Activated CD8-positive, alpha-beta T cell treated with anti-CD3 and anti-CD28 coated beads, Interleukin-2, amount 10 ng/mL, durations not matched to agents 7 days and 5 days (primary cell): ENCODE data around the gene MPO. TPM values are rescaled to one million over a fixed set of nuclear protein-coding genes. Genes with fewer than 3 reads are reported as not detected.
A peak's percentile ranks its signal among the peaks of the same experiment; 100 is the strongest.

Source experiments
- ATAC-seq: fragments of 150-1000 bp; cut with Tn5 transposase; one replicate; pipeline ENCODE4 v1.10.0; 2021; ENCODE audit warnings: moderate library complexity
- CTCF ChIA-PET: fragments of 350-600 bp; sonication (Branson Sonifier 250); formaldehyde crosslinking; loops from one replicate; lab custom pipeline; 2021; ENCODE audit warnings: antibody characterized with exemption; lab: Charles Lee
- POLR2A ChIA-PET: fragments of 350-600 bp; sonication (Branson Sonifier 250); formaldehyde crosslinking; loops from one replicate; lab custom pipeline; 2021; ENCODE audit warnings: antibody characterized with exemption; lab: Charles Lee
- DNase-seq: peaks from one replicate; pipeline ENCODE4 v3.0.0-alpha.2; 2020
- H3K27ac Mint-ChIP-seq: one replicate; pipeline ENCODE4 v1.8.0; 2021; ENCODE audit warnings: mild to moderate bottlenecking, mixed read lengths
- H3K27me3 Mint-ChIP-seq: one replicate; pipeline ENCODE4 v1.8.0; 2021; ENCODE audit warnings: low read depth, mixed read lengths
- H3K36me3 Mint-ChIP-seq: one replicate; pipeline ENCODE4 v1.8.0; 2021; ENCODE audit warnings: low read depth, mixed read lengths
- H3K4me1 Mint-ChIP-seq: one replicate; pipeline ENCODE4 v1.8.0; 2021; ENCODE audit warnings: low read depth, mixed read lengths
- H3K4me3 Mint-ChIP-seq: one replicate; pipeline ENCODE4 v1.8.0; 2021; ENCODE audit warnings: mild to moderate bottlenecking, mixed read lengths
- H3K9me3 Mint-ChIP-seq: one replicate; pipeline ENCODE4 v1.8.0; 2022; ENCODE audit warnings: mixed read lengths; ENCODE audit not compliant: insufficient read depth
- total RNA-seq, 2 experiments: library from RNA; stranded (reverse); gene quantifications; one replicate each; pipeline ENCODE4 v1.2.3, GENCODE V29; 2021

The MPO gene
- total RNA-seq, 2 experiments from 2014 or later: not detected

DNA sequence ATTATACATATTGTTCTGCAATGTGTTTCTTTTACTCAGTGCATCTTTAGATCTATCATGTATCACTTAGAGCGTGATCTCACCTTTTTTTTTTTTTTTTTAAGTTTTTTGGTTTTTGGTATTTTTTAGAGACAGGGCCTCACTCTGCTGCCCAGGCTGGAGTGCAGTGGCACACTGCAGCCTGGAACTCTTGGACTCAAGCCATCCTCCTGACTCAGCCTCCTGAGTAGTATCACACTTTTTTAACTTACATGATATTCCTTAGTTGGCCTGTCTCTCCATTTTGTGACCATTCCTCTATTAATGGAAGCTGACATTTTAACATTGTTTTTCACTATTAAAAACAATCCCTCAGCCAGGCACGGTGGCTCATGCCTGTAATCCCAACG, 4.7 kb upstream of the MPO start:
- Mint-ChIP-seq H3K27ac (no peak overlapping the region), H3K27me3 (peaks cover 7% of the 10 kb centered on the region), H3K9me3 (no peaks in the 10 kb centered on the region), H3K4me1 (no peaks in the 10 kb centered on the region), H3K4me3 (no peak overlapping the region), H3K36me3 (no peaks in the 10 kb centered on the region)
- ChIA-PET CTCF (no interaction called here), POLR2A (no interaction called here)
- DNase-seq (no peak), ATAC-seq (no peak)

DNA sequence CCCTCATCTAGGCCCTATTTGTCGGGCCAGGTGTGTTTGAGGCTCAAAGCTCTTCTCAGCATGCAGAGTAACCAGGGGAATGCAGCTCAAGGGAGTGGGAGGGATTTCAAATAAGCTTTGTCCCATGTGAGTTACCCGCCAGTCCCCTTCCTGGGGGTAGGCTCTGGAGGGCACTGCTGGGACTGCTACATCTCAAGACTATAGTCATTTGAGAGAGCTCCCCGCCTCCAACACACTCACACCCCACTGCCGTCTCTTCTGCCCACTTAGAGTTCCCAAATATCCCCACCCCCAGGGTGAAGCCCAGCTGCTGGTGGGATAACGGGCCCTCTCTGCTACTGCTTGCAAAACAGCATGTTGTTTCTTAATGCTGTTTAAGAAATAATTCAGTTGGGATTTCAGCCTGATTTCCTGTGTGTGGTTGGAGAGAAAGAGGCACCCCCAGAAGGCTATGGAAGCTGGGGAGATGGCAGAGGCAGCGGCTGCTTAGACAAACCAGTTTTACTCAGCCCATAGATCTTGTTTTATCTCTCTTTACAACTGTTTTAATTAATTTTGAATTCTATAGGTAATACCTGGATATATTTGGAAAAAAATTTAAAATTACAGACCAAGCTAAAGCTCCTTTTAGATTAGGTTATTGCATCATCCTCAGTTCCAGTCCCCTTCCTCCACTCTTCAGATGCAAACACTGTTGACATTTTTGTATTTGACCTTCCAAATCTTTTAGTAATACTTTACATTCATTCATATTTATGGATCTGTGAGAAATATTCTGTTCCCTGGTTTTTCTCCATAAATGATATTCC, 4.1 kb upstream of the MPO start:
- Mint-ChIP-seq H3K27ac (no peak overlapping the region), H3K27me3 (peaks cover 4% of the 10 kb centered on the region), H3K9me3 (no peaks in the 10 kb centered on the region), H3K36me3 (no peaks in the 10 kb centered on the region), H3K4me1 (peaks cover 2% of the 10 kb centered on the region), H3K4me3 (no peak overlapping the region)
- ChIA-PET CTCF (interaction anchor here (1.4 kb wide), 1 partner anchor 19 kb away, joined by 3 read pairs; no protein-coding TSS in a partner anchor), POLR2A (interaction anchor here (1.2 kb wide), 1 partner anchor 347 kb away, joined by 3 read pairs; no protein-coding TSS in a partner anchor)
- DNase-seq (peak; percentile 11), ATAC-seq (no peak)

DNA sequence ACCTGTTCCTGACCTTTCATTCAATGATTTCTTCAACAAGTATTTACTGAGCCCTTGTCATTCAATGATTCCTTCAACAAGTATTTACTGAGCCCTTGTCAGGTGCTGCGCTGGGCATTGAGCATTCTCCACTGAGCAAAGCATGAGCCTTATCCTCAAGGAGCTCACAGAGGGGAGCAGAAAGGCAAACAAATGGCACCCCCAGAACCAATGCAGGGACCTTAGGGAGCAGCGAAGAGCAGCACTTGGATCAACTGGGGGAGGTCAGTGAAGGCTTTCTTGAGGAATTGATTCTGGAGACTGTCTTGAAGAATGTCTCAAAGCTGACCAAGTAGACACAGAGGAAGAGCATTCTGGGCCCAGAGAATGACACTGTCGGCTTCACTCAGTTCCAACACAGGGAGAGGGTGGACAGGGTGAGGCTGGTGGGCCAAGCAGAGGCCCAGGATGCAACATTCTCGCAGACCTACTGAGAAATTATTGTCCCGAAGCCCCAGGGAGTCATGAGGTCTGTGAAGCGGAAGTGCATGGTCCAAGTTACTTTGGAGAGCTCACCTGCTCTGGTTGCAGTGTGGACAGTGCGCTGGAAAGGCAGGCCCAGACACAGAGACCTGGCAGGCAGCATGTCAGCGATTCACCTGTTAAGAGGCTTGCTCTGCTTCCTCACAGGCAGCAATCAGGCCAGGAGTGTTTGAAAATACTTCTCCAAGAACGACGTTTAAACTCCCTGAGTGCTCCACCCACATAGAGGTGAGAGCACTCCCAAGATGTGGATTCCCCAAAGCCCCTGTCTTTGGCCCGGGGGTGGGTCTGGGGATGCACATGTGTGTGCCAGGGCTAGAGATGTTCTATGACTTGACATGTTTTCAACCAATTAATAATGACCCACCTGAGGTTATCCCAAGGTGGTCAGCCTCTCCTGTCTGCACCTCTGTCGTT, 3.2 kb upstream of the MPO start:
- POLR2A ChIA-PET: interaction anchor here (1.2 kb wide), 1 partner anchor 348 kb away, joined by 3 read pairs; no protein-coding TSS in a partner anchor
- DNase-seq (no peak), ATAC-seq (no peak)
- Mint-ChIP-seq H3K27me3 (peaks cover 8% of the 10 kb centered on the region), H3K27ac (no peak overlapping the region), H3K9me3 (no peaks in the 10 kb centered on the region), H3K4me3 (no peak overlapping the region), H3K4me1 (peaks cover 6% of the 10 kb centered on the region), H3K36me3 (no peaks in the 10 kb centered on the region)
- CTCF ChIA-PET: interaction anchor here (1.4 kb wide), 1 partner anchor 20 kb away, joined by 3 read pairs; no protein-coding TSS in a partner anchor

DNA sequence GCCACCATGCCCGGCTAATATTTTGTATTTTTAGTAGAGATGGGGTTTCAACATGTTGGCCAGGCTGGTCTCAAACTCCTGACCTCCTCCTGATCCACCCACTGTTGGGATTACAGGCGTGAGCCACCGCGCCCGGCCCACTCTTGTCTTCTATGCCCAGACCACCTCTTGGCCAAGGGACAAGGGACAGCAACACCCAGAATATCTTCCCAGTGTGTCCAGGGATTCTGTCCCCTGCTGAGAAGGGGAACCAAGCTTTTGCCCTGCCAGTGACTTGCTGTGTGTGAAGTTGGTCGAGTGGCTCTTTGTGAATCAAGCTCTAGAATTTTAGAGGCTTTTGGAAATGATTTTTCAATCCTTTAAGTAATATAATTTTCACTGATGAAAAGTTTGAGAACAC, 1.7 kb upstream of the MPO start:
- Mint-ChIP-seq H3K36me3 (no peaks in the 10 kb centered on the region), H3K27me3 (peaks cover 10% of the 10 kb centered on the region), H3K4me1 (peaks cover 6% of the 10 kb centered on the region), H3K9me3 (no peaks in the 10 kb centered on the region), H3K27ac (no peak overlapping the region), H3K4me3 (no peak overlapping the region)
- DNase-seq: no peak
- ChIA-PET CTCF (interaction anchor here (1.2 kb wide), 1 partner anchor 32 kb away, joined by 4 read pairs; no protein-coding TSS in a partner anchor), POLR2A (no interaction called here)
- no peak for ATAC-seq

DNA sequence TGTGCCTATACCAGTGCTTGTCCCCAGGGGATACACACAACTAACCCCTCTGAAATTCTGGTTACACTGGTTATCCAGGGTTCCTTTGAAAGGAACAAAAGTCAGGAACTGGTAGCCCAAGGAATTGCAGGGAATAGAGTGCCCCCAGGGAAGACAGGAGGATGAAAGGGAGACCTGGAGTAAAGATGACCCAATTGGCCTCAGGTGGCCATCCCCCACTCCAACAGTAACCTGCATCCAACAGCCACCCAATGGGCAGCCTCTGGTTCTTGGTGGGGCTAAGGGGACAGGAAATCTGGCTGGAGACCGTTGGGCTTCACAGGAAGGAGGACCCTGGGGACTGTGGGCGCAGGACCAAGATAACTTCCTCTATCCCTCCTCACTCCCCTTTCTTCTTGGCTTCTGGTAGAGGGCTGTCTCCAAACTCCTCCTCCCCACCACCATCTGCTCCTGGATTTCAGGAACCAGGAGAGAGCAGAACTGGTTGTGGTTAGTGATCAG, 826 bp upstream of the MPO start:
- H3K9me3 Mint-ChIP-seq: no peaks in the 10 kb centered on the region
- POLR2A ChIA-PET: interaction anchor here (0.7 kb wide), 1 partner anchor 104 kb away, joined by 6 read pairs; no protein-coding TSS in a partner anchor
- no peak overlapping the region for H3K27ac Mint-ChIP-seq
- peaks cover 10% of the 10 kb centered on the region for H3K27me3 Mint-ChIP-seq
- DNase-seq (no peak), ATAC-seq (no peak)
- H3K4me1 Mint-ChIP-seq: peaks cover 6% of the 10 kb centered on the region
- H3K36me3 Mint-ChIP-seq: no peaks in the 10 kb centered on the region
- CTCF ChIA-PET: interaction anchor here (1.2 kb wide), 1 partner anchor 32 kb away, joined by 4 read pairs; no protein-coding TSS in a partner anchor
- no peak overlapping the region for H3K4me3 Mint-ChIP-seq

DNA sequence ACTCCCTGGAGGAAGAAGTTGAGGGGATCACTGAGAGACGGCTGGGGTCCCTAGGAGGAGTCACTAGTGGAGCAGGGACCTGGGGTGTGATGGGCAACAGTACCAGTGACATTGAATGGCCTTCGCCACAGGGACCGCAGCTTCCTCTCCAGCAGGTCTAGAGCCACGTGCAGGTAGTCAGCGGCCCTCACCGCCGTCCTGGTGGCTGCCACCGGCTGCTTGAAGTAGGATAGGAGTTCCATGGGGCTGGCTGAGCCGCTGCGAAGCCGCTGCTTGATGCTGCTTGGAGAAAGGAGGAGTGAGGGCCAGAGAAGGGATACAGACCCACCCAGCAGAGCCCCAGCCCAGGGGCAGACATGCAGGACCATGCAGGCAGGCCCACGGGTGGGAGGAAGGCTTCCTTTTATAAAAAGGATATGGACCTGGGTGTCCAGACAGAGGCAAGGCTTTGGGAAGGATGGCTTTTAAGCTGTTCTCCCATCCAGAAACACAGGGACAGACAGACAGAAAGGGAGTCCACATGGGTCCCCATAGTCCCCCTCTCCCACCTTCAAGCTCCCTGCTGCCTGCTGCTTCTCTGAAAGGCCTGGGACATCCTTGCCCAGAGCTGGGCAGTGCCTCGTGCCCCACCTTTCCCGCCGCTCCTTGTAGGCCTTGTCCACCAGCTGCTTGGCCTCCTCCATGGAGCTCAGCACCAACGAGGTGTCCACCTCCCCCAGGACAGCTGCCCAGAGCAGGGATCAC, 827 bp downstream of the MPO start:
- DNase-seq (peak; percentile 39), ATAC-seq (peak; percentile 46)
- Mint-ChIP-seq H3K27ac (no peak overlapping the region), H3K27me3 (peaks cover 10% of the 10 kb centered on the region), H3K9me3 (no peaks in the 10 kb centered on the region), H3K36me3 (no peaks in the 10 kb centered on the region), H3K4me1 (peaks cover 6% of the 10 kb centered on the region), H3K4me3 (no peak overlapping the region)
- POLR2A ChIA-PET: no interaction called here
- CTCF ChIA-PET: interaction anchor here (1.2 to 1.4 kb wide), 2 partner anchors 30 to 38 kb away, joined by 3 to 7 read pairs; no protein-coding TSS in a partner anchor

DNA sequence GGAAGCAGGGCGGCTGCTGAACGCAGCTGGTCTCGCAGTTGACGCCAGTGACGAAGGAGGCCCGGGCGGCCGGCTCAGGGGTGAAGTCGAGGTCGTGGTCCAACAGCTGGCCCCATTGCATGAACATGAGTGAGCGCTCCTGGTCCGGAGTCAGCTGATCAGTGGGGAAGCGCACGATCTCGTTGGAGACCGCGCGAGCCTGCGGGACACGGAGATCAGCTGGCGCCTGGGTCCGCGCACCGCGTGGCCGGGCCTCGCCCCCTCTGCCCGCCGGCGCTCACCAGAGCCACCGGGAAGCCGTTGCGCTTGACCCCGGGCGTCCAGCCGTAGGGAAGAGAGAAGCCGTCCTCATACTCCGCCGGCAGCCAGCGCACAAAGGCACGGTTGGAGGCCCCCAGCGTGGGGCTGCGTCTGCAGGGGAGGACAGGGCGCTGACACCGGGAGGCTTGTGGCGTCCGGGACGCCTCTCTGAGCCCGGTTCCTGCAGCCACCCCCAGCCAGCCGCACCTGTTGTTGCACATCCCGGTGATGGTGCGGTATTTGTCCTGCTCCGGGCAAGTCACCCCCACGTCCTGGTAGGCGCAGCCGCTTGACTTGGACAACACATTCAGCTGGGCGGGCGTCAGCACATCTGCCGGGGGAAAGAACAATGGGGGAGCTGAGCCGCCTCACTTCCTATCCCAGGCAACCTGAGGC, 1.6 kb downstream of the MPO start:
- Mint-ChIP-seq H3K9me3 (no peaks in the 10 kb centered on the region), H3K27ac (no peak overlapping the region), H3K4me1 (peaks cover 6% of the 10 kb centered on the region), H3K36me3 (no peaks in the 10 kb centered on the region), H3K4me3 (no peak overlapping the region), H3K27me3 (peaks cover 12% of the 10 kb centered on the region)
- ATAC-seq: no peak
- DNase-seq: no peak
- POLR2A ChIA-PET: no interaction called here
- CTCF ChIA-PET: interaction anchor here (1.4 kb wide), 1 partner anchor 38 kb away, joined by 7 read pairs; no protein-coding TSS in a partner anchor

DNA sequence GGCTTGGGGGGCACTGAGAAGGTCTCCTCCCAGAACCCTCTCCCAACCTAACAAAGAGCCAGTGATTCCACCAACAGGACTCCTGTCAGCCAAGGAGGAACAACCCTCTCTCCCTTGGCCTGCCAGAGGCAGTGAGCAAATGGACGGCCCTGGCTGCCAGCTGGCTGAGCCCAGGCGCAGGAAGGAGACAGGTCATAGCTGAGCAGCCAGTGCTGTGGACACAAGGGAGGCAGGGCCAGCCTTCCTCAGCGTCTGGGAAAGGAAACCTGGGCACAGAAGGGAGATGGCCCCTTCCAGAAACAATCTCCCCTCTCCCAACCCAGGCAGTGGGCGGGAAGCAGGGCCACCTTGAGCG, 2.1 kb downstream of the MPO start:
- ChIA-PET CTCF (no interaction called here), POLR2A (no interaction called here)
- peaks cover 12% of the 10 kb centered on the region for H3K27me3 Mint-ChIP-seq
- no peak for ATAC-seq
- DNase-seq: no peak
- no peak overlapping the region for H3K4me3 Mint-ChIP-seq
- H3K9me3 Mint-ChIP-seq: no peaks in the 10 kb centered on the region
- H3K4me1 Mint-ChIP-seq: peaks cover 6% of the 10 kb centered on the region
- no peaks in the 10 kb centered on the region for H3K36me3 Mint-ChIP-seq
- H3K27ac Mint-ChIP-seq: no peak overlapping the region

DNA sequence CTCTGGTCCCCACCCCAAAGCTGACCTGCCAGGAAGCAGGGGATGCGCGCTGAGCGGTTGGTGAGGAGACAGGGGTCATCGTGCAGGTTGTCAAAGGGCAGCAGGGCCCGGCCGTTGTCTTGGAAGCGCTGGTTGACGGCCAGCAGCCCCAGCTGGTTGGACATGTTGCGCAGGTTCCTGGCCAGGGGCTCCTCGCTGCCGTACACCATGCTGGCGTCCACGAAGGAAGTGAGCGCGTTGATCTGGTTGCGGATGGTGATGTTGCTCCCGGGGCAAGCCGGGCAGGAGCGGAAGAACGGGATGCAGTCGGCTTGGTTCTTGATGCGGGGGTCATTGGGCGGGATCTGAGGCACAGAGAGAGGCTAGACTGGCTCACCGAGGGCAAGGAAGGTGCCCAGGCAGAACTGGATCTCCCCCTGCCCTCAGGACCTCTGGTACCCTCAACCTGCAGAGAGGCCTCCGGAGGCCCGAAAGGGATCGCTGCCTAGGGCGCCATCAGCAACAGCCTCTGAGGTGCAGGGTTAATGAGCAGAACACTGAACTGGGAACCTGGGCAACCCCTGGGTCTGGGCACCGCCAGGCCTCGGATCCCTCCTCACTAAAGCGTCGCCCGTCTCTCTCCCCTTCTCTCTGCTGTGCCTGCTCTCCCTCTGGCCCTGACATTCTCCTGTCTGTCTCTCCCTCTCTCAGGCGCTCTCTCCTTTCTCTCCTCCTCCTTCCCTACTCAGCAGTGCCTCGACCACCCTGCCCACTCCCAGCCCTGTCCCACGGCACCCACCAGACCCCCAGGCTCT, 2.7 kb downstream of the MPO start:
- H3K9me3 Mint-ChIP-seq: no peaks in the 10 kb centered on the region
- ATAC-seq (no peak), DNase-seq (no peak)
- ChIA-PET POLR2A (no interaction called here), CTCF (interaction anchor here (0.7 kb wide), 1 partner anchor 140 kb away, joined by 3 read pairs; the partner anchor contains the start of gene RNF43)
- no peaks in the 10 kb centered on the region for H3K36me3 Mint-ChIP-seq
- no peak overlapping the region for H3K27ac Mint-ChIP-seq
- peaks cover 12% of the 10 kb centered on the region for H3K27me3 Mint-ChIP-seq
- no peak overlapping the region for H3K4me3 Mint-ChIP-seq
- H3K4me1 Mint-ChIP-seq: peaks cover 6% of the 10 kb centered on the region
